Left ventricle myocardium inferior (tissue), 1 donor: ENCODE results near the gene DNM3. TPM values are rescaled to one million over a fixed set of nuclear protein-coding genes. Genes with fewer than 3 reads are reported as not detected.

Experiments
- DNase-seq: peaks from one replicate; pipeline ENCODE4 v3.0.0-alpha.2; 2020
- H3K27ac ChIP-seq: fragments of 200-600 bp; replicated peaks from 2 replicates; pipeline ENCODE4 v1.8.0; 2021
- H3K27me3 ChIP-seq: fragments of 200-600 bp; 2 replicates; pipeline ENCODE4 v1.8.0; 2021; ENCODE audit warnings: low read depth
- H3K36me3 ChIP-seq: fragments of 200-600 bp; 2 replicates; pipeline ENCODE4 v1.8.0; 2021
- H3K4me1 ChIP-seq: fragments of 200-600 bp; 2 replicates; pipeline ENCODE4 v1.8.0; 2021
- H3K4me3 ChIP-seq: fragments of 200-600 bp; 2 replicates; pipeline ENCODE4 v1.8.0; 2021; ENCODE audit warnings: mild to moderate bottlenecking, moderate library complexity
- H3K9me3 ChIP-seq: fragments of 200-600 bp; replicated peaks from 2 replicates; pipeline ENCODE4 v1.8.0; 2021
- CTCF ChIP-seq: fragments of 200-600 bp; IDR thresholded peaks from 2 replicates; pipeline ENCODE4 v1.8.0; 2021; ENCODE audit warnings: antibody characterized with exemption, mild to moderate bottlenecking, borderline replicate concordance
- intact Hi-C: fragments of 100-400 bp; cut with micrococcal nuclease; formaldehyde crosslinking; loops from one replicate; pipeline ENCODE4 v1.11.0; 2022
- total RNA-seq: library from RNA; stranded (reverse); fragmentation: NEBNext Ultra II Directional; extraction: Animal tissue kit (Norgen Biotek cat#: 25700); gene quantifications from one replicate; pipeline ENCODE4 v1.2.1, GENCODE V29; 2021
- donor health status: DM: no; HTN: yes; CAD: no; lungs with severe emphysema.

The DNM3 gene
- total RNA-seq, 1 donor from 2014 or later: 1.2 TPM

GRCh38 chr1:171966426-171967220, 125.3 kb downstream of the DNM3 start:
- no peaks in the 10 kb centered on the region for H3K9me3 ChIP-seq
- H3K27me3 ChIP-seq: no peaks in the 10 kb centered on the region
- DNase-seq: no peak
- H3K4me1 ChIP-seq: no peaks in the 10 kb centered on the region
- H3K27ac ChIP-seq: peak overlapping the region; percentile 31
- H3K4me3 ChIP-seq: no peak overlapping the region
- no peak for TF ChIP-seq CTCF
- no peaks in the 10 kb centered on the region for H3K36me3 ChIP-seq
- intact Hi-C loops: no loop called here

- Histone ChIP-seq H3K27me3 (no peaks in the 10 kb centered on the region), H3K27ac (no peak overlapping the region), H3K4me3 (no peak overlapping the region), H3K36me3 (no peaks in the 10 kb centered on the region), H3K4me1 (no peaks in the 10 kb centered on the region), H3K9me3 (no peaks in the 10 kb centered on the region)
- no peak for DNase-seq
- intact Hi-C loops: no loop called here
- no peak for TF ChIP-seq CTCF
Measured at GRCh38 chr1:171969226-171969625, 127.9 kb downstream of the DNM3 start.

GRCh38 chr1:171969813-171970212, 128.5 kb downstream of the DNM3 start:
- TF ChIP-seq CTCF: no peak
- intact Hi-C loops: no loop called here
- H3K36me3 ChIP-seq: no peaks in the 10 kb centered on the region
- no peaks in the 10 kb centered on the region for H3K4me1 ChIP-seq
- no peaks in the 10 kb centered on the region for H3K27me3 ChIP-seq
- no peak overlapping the region for H3K27ac ChIP-seq
- no peak overlapping the region for H3K4me3 ChIP-seq
- DNase-seq: no peak
- H3K9me3 ChIP-seq: no peaks in the 10 kb centered on the region

- no peak for TF ChIP-seq CTCF
- Histone ChIP-seq H3K4me1 (no peaks in the 10 kb centered on the region), H3K4me3 (no peak overlapping the region), H3K27ac (no peak overlapping the region), H3K9me3 (no peaks in the 10 kb centered on the region), H3K27me3 (no peaks in the 10 kb centered on the region), H3K36me3 (no peaks in the 10 kb centered on the region)
- no peak for DNase-seq
- intact Hi-C loops: no loop called here
Measured at GRCh38 chr1:171972846-171973245, 131.5 kb downstream of the DNM3 start.

- TF ChIP-seq CTCF: no peak
- Histone ChIP-seq H3K9me3 (no peaks in the 10 kb centered on the region), H3K4me1 (no peaks in the 10 kb centered on the region), H3K36me3 (no peaks in the 10 kb centered on the region), H3K27ac (no peak overlapping the region), H3K4me3 (no peak overlapping the region), H3K27me3 (no peaks in the 10 kb centered on the region)
- DNase-seq: no peak
- intact Hi-C loops: no loop called here
Measured at GRCh38 chr1:171973421-171973820, 132.1 kb downstream of the DNM3 start.
